ENCODE results near the gene NIFK.
"Not testable (repeated sequence)": the region's sequence is repeated elsewhere in the genome, so short reads cannot be mapped to it uniquely, and the experiment has no call there.

Gene NIFK

DNA sequence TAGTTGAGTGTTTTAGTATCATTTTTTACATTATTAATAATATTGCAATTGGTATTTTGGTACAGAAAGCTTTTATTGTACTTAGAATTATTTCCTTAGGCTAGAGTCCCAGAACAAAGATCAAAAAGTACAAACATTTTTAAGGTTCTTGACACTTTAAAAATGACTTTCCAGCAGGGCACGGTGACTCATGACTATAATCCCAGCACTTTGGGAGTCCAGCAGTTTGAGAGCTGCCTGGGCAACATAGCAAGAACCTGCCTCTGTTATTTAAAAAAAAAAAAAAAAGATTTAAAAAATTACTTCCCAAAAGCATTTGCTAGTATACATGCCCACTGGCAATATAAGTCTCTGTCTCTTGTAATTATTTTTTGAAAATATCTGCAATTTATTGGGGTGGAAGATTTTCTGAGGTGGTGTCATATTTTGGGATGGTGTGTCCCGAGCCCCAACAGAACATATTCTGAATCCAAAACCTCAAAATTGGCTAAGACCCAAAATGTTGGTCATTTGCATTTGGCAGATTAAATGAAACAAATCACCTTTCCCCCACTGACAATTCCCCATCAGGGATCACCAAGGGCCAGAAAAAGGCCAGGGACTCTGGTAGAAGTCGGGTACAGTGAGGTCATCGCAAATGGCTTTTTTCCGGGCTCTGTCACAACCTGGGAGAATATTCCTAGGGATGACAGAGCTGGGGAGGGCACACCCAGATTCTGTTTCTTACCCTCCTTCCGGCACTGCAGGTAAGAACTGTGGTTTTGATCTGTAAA lies 42.1 kb downstream of the NIFK start:
- DNase-seq (ENCODE audit: low read depth): peak; percentile 51
- TF ChIP-seq, protein P1, sequence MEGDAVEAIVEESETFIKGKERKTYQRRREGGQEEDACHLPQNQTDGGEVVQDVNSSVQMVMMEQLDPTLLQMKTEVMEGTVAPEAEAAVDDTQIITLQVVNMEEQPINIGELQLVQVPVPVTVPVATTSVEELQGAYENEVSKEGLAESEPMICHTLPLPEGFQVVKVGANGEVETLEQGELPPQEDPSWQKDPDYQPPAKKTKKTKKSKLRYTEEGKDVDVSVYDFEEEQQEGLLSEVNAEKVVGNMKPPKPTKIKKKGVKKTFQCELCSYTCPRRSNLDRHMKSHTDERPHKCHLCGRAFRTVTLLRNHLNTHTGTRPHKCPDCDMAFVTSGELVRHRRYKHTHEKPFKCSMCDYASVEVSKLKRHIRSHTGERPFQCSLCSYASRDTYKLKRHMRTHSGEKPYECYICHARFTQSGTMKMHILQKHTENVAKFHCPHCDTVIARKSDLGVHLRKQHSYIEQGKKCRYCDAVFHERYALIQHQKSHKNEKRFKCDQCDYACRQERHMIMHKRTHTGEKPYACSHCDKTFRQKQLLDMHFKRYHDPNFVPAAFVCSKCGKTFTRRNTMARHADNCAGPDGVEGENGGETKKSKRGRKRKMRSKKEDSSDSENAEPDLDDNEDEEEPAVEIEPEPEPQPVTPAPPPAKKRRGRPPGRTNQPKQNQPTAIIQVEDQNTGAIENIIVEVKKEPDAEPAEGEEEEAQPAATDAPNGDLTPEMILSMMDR (IDR thresholded peaks at IDR 0.05; ENCODE audit: insufficient read depth, low read depth, low read length, missing control alignments): no peak
- H3K4me3 ChIP-seq (ENCODE audit: low read length): no peak overlapping the region

DNA sequence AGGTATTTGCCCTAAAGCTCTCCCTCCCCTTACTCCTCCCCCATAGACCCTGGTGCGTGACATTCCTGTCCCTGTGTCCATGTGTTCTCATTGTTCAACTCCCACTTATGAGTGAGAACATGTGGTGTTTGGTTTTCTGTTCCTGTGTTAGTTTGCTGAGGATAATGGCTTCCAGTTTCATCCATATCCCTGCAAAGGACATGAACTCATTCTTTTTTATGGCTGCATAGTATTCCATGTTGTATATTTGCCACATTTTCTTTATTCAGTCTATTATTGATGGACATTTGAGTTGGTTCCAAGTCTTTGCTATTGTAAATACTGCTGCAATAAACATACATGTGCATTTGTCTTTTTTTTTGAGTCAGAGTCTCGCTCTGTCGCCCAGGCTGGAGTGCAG lies 46.1 kb downstream of the NIFK start:
- H3K4me3 ChIP-seq (ENCODE audit: low read length); DNase-seq (ENCODE audit: low read depth): not testable (repeated sequence)

DNA sequence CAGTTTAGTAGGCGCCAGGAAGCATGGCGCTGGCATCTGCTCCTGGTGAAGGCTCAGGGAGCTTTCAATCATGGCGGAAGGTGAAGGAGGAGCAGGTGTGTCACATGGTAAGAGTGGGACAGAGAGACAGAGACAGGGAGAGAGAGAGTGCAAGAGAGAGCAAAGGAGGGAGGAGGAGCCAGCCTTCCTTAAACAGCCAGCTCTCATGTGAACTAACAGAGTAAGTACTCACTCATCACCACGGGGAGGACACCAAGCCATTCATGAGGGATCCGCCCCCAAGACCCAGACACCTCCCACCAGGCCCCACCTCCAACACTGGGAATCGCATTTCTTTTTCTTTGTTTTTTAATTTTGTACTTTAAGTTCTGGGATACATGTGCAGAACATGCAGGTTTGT lies 46.6 kb downstream of the NIFK start:
- H3K4me3 ChIP-seq (ENCODE audit: low read length): no peak overlapping the region
- TF ChIP-seq, protein P1 (IDR thresholded peaks at IDR 0.05; ENCODE audit: insufficient read depth, low read depth, low read length, missing control alignments): no peak
- no peak for DNase-seq (ENCODE audit: low read depth)

DNA sequence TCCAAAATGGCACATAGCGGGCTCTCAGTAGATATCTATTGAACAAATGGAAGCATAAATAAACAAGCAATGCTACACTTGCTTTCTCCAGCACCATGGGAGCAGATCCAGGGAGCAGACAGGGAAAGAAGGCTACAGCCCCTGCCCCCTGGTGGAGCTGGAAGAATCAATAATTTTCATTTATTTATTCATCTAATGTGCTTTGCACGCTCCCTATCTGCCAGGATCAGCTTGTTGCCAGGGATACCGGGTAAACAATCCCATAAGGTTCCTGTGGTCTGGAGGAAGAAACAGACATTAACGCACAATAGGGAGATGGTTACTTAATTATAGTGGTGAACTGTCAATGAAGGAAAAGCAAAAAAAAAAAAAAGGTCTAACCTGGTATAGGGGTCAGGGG lies 47.3 kb downstream of the NIFK start:
- TF ChIP-seq, protein P1 (IDR thresholded peaks at IDR 0.05; ENCODE audit: insufficient read depth, low read depth, low read length, missing control alignments): peak; percentile 29
- H3K4me3 ChIP-seq (ENCODE audit: low read length): no peak overlapping the region
- DNase-seq (ENCODE audit: low read depth): no peak

DNA sequence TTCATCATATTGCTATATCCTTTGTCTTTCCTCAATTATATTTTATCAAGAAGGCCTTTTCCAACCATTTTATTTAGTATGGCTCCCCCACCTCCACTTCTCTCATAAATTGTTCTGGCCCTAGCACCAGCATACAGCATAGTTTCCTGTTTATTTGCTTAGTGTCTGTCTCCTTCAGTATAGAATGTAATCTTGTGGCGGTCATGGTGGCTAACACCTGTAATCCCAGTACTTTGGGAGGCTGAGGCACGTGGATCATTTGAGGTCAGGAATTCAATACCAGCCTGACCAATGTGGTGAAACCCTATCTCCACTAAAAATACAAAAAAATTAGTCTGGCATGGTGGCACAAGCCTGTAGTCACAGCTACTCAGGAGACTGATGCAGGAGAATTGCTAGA lies 47.9 kb downstream of the NIFK start:
- H3K4me3 ChIP-seq (ENCODE audit: low read length): no peak overlapping the region
- TF ChIP-seq, protein P1 (IDR thresholded peaks at IDR 0.05; ENCODE audit: insufficient read depth, low read depth, low read length, missing control alignments): no peak
- no peak for DNase-seq (ENCODE audit: low read depth)

DNA sequence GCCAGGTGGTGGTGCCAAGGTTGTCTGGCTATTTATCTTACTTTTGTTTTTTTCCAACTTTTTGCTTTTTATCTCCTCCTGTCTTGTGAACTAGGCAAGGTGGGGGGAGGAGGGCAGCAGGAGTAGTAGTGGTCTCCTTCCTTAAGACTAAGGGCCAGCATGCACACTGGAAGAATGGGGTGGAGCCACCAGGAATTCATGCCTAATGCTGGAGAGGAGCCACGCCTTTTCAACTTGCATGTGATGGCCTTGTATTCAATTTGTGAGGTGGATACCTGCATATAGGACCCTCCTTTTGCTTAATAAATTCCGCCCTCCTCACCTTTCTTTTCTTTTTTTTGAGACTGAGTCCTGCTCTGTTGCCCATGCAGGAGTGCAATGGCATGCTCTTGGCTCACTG lies 49.8 kb downstream of the NIFK start:
- DNase-seq (ENCODE audit: low read depth): no peak
- TF ChIP-seq, protein P1 (IDR thresholded peaks at IDR 0.05; ENCODE audit: insufficient read depth, low read depth, low read length, missing control alignments): no peak
- H3K4me3 ChIP-seq (ENCODE audit: low read length): no peak overlapping the region

DNA sequence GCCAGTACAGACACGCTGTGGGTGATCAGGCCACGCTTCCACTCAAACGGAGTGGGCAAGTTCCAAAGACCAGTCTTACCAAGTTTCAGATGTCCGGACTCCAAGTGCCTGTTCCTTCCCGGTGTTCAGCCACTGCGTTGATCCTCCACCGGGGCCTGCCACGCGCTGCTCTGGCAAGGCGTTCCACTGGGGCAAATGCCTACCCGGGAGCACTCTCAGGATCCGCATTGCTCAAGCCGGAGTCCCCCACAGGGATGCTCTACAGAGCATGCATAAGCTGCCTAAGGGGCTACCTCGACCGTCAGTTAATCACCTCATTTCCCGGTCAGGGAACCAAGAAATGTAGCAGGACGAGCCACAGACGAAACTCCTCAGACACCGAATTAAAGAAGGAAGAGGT lies 50.5 kb downstream of the NIFK start:
- TF ChIP-seq, protein P1 (IDR thresholded peaks at IDR 0.05; ENCODE audit: insufficient read depth, low read depth, low read length, missing control alignments): no peak
- DNase-seq (ENCODE audit: low read depth): no peak
- no peak overlapping the region for H3K4me3 ChIP-seq (ENCODE audit: low read length)
